ENCODE measurements around the gene PRSS50. TPM values are rescaled to one million over a fixed set of nuclear protein-coding genes. Genes with fewer than 3 reads are reported as not detected.

PRSS50 gene
- total RNA-seq, 1 experiment from 2014 or later = not detected

- ChIA-PET CTCF (no interaction called here), POLR2A (no interaction called here), RAD21 (ENCODE audit: low non-redundant PET in 1 of 2, low total read pairs in 2 of 2, uncharacterized antibody in 2 of 2, unreplicated experiment in 2 of 2) (no interaction called here)
- H3K27me3 ChIP-seq (ENCODE audit: insufficient read depth, low read length) = no peaks in the 10 kb centered on the region
- H3K4me1 ChIP-seq (ENCODE audit: control insufficient read depth in 1 of 2, insufficient read depth in 2 of 2, low read length in 2 of 2) = no peaks in the 10 kb centered on the region
- H2AFZ ChIP-seq (ENCODE audit: low read depth, low read length, poor library complexity, severe bottlenecking) = no peak overlapping the region
- intact Hi-C loops (cut with micrococcal nuclease) = no loop called here
- no peaks in the 10 kb centered on the region for H4K20me1 ChIP-seq (ENCODE audit: insufficient read depth)
- ATAC-seq (no peak), DNase-seq (ENCODE audit: low read depth, low spot score) (no peak)
- no peak overlapping the region for H3K4me3 ChIP-seq (replicated peaks in 1 of 2; ENCODE audit: low read depth in 1 of 2, low read length in 2 of 2)
- TF ChIP-seq, protein P1, sequence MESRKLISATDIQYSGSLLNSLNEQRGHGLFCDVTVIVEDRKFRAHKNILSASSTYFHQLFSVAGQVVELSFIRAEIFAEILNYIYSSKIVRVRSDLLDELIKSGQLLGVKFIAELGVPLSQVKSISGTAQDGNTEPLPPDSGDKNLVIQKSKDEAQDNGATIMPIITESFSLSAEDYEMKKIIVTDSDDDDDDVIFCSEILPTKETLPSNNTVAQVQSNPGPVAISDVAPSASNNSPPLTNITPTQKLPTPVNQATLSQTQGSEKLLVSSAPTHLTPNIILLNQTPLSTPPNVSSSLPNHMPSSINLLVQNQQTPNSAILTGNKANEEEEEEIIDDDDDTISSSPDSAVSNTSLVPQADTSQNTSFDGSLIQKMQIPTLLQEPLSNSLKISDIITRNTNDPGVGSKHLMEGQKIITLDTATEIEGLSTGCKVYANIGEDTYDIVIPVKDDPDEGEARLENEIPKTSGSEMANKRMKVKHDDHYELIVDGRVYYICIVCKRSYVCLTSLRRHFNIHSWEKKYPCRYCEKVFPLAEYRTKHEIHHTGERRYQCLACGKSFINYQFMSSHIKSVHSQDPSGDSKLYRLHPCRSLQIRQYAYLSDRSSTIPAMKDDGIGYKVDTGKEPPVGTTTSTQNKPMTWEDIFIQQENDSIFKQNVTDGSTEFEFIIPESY (IDR thresholded peaks at IDR 0.05; ENCODE audit: extremely low read depth, insufficient replicate concordance, low read length) = no peak
- TF ChIP-seq YY1 (IDR thresholded peaks at IDR 0.05; ENCODE audit: extremely low read depth, insufficient replicate concordance, low read depth, low read length) = no peak
- TF ChIP-seq RAD21 (IDR thresholded peaks at IDR 0.05; ENCODE audit: low read depth) = no peak
- TF ChIP-seq EZH2phosphoT487 (IDR thresholded peaks at IDR 0.05; ENCODE audit: borderline replicate concordance) = no peak
- TF ChIP-seq ATF3 (IDR thresholded peaks at IDR 0.05) = no peak
- TF ChIP-seq EGR1 (IDR thresholded peaks at IDR 0.05; ENCODE audit: low read depth) = no peak
- TF ChIP-seq EZH2 (IDR thresholded peaks at IDR 0.05) = no peak
- TF ChIP-seq, protein P2, sequence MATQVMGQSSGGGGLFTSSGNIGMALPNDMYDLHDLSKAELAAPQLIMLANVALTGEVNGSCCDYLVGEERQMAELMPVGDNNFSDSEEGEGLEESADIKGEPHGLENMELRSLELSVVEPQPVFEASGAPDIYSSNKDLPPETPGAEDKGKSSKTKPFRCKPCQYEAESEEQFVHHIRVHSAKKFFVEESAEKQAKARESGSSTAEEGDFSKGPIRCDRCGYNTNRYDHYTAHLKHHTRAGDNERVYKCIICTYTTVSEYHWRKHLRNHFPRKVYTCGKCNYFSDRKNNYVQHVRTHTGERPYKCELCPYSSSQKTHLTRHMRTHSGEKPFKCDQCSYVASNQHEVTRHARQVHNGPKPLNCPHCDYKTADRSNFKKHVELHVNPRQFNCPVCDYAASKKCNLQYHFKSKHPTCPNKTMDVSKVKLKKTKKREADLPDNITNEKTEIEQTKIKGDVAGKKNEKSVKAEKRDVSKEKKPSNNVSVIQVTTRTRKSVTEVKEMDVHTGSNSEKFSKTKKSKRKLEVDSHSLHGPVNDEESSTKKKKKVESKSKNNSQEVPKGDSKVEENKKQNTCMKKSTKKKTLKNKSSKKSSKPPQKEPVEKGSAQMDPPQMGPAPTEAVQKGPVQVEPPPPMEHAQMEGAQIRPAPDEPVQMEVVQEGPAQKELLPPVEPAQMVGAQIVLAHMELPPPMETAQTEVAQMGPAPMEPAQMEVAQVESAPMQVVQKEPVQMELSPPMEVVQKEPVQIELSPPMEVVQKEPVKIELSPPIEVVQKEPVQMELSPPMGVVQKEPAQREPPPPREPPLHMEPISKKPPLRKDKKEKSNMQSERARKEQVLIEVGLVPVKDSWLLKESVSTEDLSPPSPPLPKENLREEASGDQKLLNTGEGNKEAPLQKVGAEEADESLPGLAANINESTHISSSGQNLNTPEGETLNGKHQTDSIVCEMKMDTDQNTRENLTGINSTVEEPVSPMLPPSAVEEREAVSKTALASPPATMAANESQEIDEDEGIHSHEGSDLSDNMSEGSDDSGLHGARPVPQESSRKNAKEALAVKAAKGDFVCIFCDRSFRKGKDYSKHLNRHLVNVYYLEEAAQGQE (IDR thresholded peaks at IDR 0.05; ENCODE audit: low read depth) = no peak
- TF ChIP-seq CEBPB (IDR thresholded peaks at IDR 0.05; ENCODE audit: low read depth) = no peak
- no peak for TF ChIP-seq FOSL1 (IDR thresholded peaks at IDR 0.05; ENCODE audit: low read depth)
- TF ChIP-seq SRF (IDR thresholded peaks at IDR 0.05; ENCODE audit: low read depth) = no peak
- no peak for TF ChIP-seq SP1 (IDR thresholded peaks at IDR 0.05; ENCODE audit: low read depth)
- no peak for TF ChIP-seq ELF1 (IDR thresholded peaks at IDR 0.05; ENCODE audit: borderline replicate concordance, low read depth)
- TF ChIP-seq ZFX (IDR thresholded peaks at IDR 0.05) = no peak
- TF ChIP-seq SIN3A (IDR thresholded peaks at IDR 0.05; ENCODE audit: low read depth) = no peak
- no peak for TF ChIP-seq POLR2AphosphoS5 (IDR thresholded peaks at IDR 0.05; ENCODE audit: low read depth, low read length)
- no peak for TF ChIP-seq CBX3 (IDR thresholded peaks at IDR 0.05; ENCODE audit: low read depth)
- no TSS peak for BruUV-seq (replicated peaks)
- no peaks in the 10 kb centered on the region for H3K9me2 ChIP-seq (ENCODE audit: insufficient read depth)
- no peak overlapping the region for H3K9ac ChIP-seq (ENCODE audit: low read length)
- H3K79me2 ChIP-seq (ENCODE audit: insufficient read depth, low read length) = no peaks in the 10 kb centered on the region
- no peaks in the 10 kb centered on the region for H3K9me3 ChIP-seq (ENCODE audit: control insufficient read depth in 1 of 2, insufficient read depth in 1 of 2, low read depth in 1 of 2, low read length in 2 of 2)
- no peak overlapping the region for H3K27ac ChIP-seq (ENCODE audit: low read depth, low read length)
- H3K36me3 ChIP-seq (ENCODE audit: control insufficient read depth in 1 of 2, insufficient read depth in 2 of 2, low read length in 2 of 2) = no peaks in the 10 kb centered on the region
- no peak overlapping the region for H3K4me2 ChIP-seq (ENCODE audit: low read length)
Observed at GRCh38 chr3:46677411-46677726, 40.3 kb downstream of the PRSS50 start.
